ENCODE data around the gene TACR2.

GRCh38 chr10:69458430-69459100, 41.8 kb upstream of the TACR2 start:
- TF ChIP-seq GATA2 (IDR thresholded peaks at IDR 0.05; ENCODE audit: insufficient read depth, insufficient read length, low read depth, low read length) (no peak), CTCF (IDR thresholded peaks at IDR 0.05; ENCODE audit: extremely low read depth in 1 of 2, insufficient read depth in 1 of 2, low read depth in 1 of 2, low read length in 2 of 2) (no peak), EZH2 (IDR thresholded peaks at IDR 0.05; ENCODE audit: borderline replicate concordance, low read depth, low read length, severe bottlenecking) (no peak), POLR2A (IDR thresholded peaks at IDR 0.05; ENCODE audit: low read depth, low read length) (no peak)

Data from endothelial cell of umbilical vein (primary cell).